Mucosa of descending colon (tissue), 3 donors: ENCODE measurements around the gene NKAIN1. TPM values are rescaled to one million over a fixed set of nuclear protein-coding genes. Genes with fewer than 3 reads are reported as not detected.

ENCODE experiments used
- ATAC-seq: fragments of 200-7000 bp; cut with Tn5 transposase; one replicate; pipeline ENCODE4 v1.9.1; 2020; ENCODE audit warnings: mild to moderate bottlenecking, moderate library complexity
- DNase-seq, 3 donors: peaks; one replicate each; pipeline ENCODE4 v3.0.0-alpha.2; 2020
- H3K36me3 ChIP-seq: fragments of 200-600 bp; one replicate; pipeline ENCODE4 v1.8.0; 2021; ENCODE audit warnings: low read depth, mild to moderate bottlenecking
- H3K4me1 ChIP-seq: fragments of 200-600 bp; one replicate; pipeline ENCODE4 v1.8.0; 2021; ENCODE audit warnings: low read depth, mild to moderate bottlenecking
- H3K4me3 ChIP-seq: fragments of 200-600 bp; one replicate; pipeline ENCODE4 v1.8.0; 2021; ENCODE audit warnings: mild to moderate bottlenecking
- H3K9me3 ChIP-seq: fragments of 200-600 bp; one replicate; pipeline ENCODE4 v1.8.0; 2021; ENCODE audit warnings: mild to moderate bottlenecking
- intact Hi-C, 2 donors: fragments of 100-400 bp; cut with DNase I in 1 of 2; cut with micrococcal nuclease in 1 of 2; formaldehyde crosslinking; loops; one replicate each; pipeline versions ENCODE4 v1.11.0 to v1.11.1; 2022; cut with DNase I, micrococcal nuclease
- total RNA-seq, 3 donors: library from RNA; stranded (reverse); fragmentation: NEBNext Ultra II Directional in 2 of 3; extraction: Animal tissue kit (Norgen Biotek cat#: 25700) in 2 of 3; gene quantifications; one replicate each; pipeline versions ENCODE4 v1.2.1 to v1.2.4, GENCODE V29; 2021 to 2023
- TF ChIP-seq, protein P1 (sequence below): fragments of 200-600 bp; IDR thresholded peaks from one replicate; pipeline ENCODE4 v1.8.0; 2022; ENCODE audit warnings: antibody characterized with exemption, mild to moderate bottlenecking
- donor health status: DM: no; HTN: no; CAD: no; lungs with moderate emphysema.
- donor health status: DM: no; HTN: no; CAD: no.
- donor health status: DM: no; HTN: yes; CAD: no.

NKAIN1 gene
- total RNA-seq, 3 donors from 2014 or later = 0.35 TPM; not detected in 2

DNA sequence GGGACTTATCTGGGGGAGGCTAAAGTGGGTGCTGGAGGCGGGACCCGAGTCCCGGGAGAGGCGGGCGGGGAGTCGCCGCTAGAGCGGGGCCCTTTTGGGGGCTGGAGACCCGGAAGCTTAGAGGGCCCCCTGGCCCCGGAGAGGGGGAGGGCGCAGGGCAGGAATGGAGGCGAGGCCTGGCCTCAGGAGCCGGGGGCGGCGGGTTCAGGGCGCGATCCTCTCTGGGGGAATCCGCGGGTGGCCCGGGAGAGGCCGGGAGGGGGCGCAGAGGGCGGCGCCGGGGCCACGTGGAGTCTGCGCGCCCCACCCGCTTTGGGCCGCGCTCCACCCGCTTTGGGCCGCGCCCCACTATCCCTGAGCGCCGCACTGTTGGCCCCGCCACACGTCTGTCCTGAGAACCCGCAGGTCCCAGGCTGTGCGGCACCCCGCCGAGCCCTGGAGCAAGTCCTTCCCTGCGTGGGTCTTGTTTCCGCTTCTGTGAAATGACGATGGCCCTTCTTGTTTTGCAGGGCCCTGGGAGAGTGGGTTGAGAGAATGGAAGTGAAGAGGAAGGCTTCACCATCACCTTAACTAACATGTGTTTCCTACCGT is 84.4 kb downstream of the NKAIN1 start:
- DNase-seq = peak in 2 of 3 donors; percentile 79 to 85
- peak overlapping the region; percentile 32 for H3K4me3 ChIP-seq
- TF ChIP-seq, protein P1, sequence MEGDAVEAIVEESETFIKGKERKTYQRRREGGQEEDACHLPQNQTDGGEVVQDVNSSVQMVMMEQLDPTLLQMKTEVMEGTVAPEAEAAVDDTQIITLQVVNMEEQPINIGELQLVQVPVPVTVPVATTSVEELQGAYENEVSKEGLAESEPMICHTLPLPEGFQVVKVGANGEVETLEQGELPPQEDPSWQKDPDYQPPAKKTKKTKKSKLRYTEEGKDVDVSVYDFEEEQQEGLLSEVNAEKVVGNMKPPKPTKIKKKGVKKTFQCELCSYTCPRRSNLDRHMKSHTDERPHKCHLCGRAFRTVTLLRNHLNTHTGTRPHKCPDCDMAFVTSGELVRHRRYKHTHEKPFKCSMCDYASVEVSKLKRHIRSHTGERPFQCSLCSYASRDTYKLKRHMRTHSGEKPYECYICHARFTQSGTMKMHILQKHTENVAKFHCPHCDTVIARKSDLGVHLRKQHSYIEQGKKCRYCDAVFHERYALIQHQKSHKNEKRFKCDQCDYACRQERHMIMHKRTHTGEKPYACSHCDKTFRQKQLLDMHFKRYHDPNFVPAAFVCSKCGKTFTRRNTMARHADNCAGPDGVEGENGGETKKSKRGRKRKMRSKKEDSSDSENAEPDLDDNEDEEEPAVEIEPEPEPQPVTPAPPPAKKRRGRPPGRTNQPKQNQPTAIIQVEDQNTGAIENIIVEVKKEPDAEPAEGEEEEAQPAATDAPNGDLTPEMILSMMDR = no peak
- H3K4me1 ChIP-seq = no peaks in the 10 kb centered on the region
- ATAC-seq = peak; percentile 89
- H3K36me3 ChIP-seq = no peaks in the 10 kb centered on the region
- intact Hi-C loops = no loop called here
- H3K9me3 ChIP-seq = no peaks in the 10 kb centered on the region

DNA sequence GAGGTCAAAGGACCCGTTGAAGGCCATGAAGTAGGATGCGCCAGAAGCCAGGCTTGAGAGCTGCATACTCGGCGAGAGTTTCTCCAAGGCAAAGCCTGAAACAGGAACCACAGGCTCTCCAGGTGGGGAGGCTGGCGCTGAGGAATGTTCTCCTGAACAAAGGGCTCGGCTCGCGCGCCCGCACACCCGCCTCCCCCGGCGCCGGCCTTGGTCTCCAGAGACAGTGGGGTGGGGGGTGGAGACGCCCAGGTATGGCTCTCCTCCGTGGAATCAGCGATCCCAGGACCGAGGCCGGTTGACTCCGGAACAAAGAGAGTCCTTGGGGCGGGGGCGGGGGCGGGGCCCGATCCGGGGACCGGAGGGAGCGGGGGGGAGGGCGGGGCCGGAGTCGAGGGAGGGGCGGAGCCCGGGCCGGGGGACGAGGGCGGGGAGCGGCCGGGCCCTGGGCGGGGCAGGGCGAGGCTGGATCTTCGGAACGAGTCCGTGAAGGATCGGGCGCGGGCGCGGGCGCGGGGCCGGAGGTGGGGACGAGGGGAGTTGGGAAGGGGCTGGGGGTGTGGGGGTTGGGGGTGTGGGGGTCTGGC is 85.0 kb downstream of the NKAIN1 start:
- intact Hi-C loops = no loop called here
- TF ChIP-seq, protein P1 = no peak
- Histone ChIP-seq H3K9me3 (no peaks in the 10 kb centered on the region), H3K36me3 (no peaks in the 10 kb centered on the region), H3K4me3 (peak overlapping the region; percentile 32), H3K4me1 (no peaks in the 10 kb centered on the region)
- ATAC-seq (peak; percentile 94), DNase-seq (peak; percentile 90 to 94 (median 90))

DNA sequence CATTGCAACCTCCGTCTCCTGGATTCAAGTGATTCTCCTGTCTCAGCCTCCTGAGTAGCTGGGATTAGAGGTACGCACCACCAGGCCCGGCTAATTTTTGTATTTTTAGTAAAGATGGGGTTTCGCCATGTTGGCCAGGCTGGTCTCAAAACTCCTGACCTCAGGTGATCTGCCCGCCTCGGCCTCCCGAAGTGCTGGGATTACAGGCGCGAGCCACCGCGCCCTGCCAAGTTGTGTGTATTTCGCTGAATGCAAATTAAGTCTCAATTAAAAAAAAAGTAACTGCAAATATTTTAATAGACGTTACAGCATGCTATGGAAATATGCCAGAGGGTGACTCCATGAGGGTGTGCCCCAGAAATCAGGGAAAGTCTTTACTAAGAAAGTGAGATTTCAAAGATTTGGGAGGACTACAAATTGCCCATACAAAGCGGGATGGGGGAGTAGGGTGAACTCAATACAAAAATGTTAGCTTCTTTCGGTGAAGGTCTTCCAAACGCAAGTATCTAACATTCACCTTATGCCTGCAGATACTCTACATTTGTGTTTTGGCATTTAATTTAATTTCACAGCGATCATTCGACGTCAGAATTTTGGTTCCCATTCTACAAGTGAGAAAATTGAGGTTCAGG is 85.6 kb downstream of the NKAIN1 start:
- intact Hi-C loops = no loop called here

DNA sequence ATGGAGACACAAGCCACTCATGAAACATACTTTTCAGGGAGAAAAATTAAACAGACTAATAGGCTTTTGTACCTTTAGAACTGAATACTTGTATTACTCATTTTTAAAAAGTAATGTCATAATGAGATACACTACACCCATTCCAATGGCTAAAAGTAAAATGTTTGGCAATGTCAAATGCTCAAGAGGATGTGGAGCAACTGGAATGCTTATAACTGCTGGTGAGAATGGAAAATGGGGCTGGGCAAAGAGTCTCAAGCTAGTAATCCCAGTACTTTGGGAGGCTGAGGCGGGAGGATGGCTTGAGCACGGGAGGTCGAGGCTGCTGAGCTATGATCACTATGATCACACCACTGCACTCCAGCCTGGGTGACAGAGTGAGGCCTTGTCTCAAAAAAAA is 86.3 kb downstream of the NKAIN1 start:
- intact Hi-C loops = no loop called here
- TF ChIP-seq, protein P1 = no peak
- Histone ChIP-seq H3K36me3 (no peaks in the 10 kb centered on the region), H3K4me1 (no peaks in the 10 kb centered on the region), H3K4me3 (no peak overlapping the region), H3K9me3 (no peaks in the 10 kb centered on the region)
- ATAC-seq (no peak), DNase-seq (no peak)

More for the DNA sequence above, 85.6 kb downstream of the NKAIN1 start:
- Histone ChIP-seq H3K9me3 (no peaks in the 10 kb centered on the region), H3K4me1 (no peaks in the 10 kb centered on the region), H3K36me3 (no peaks in the 10 kb centered on the region), H3K4me3 (no peak overlapping the region)
- no peak for ATAC-seq
- TF ChIP-seq, protein P1 = no peak
- DNase-seq = no peak

DNA sequence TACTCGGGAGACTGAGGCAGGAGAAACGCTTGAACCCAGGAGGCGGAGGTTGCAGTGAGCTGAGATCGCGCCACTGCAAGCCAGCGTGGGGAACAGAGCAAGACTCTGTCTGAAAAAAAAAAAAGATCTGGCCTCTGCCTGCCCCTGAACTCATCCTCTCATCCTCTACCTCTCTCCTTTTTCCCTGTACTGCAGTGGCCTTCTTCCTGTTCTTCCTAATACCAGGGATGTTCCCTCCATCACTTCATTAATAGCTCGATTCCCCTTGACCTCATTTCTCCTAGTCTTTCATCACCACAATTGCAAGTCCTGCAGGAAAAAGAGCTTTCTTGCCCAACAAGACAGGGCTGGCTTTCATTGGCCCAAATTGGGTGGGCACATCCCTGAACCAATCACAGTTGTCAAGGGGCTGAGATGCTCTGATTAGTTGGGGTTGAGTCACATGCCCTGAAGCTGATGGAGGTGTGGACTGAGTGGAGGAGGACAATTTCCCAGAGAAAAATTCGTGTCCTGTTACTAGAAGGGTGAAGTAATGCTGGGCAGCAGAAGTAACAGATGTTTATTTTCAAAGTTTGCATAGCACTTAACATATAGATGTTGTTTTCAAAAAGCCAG is 87.4 kb downstream of the NKAIN1 start:
- TF ChIP-seq, protein P1 = no peak
- H3K9me3 ChIP-seq = no peaks in the 10 kb centered on the region
- intact Hi-C loops = no loop called here
- no peak overlapping the region for H3K4me3 ChIP-seq
- DNase-seq (no peak), ATAC-seq (no peak)
- H3K36me3 ChIP-seq = no peaks in the 10 kb centered on the region
- H3K4me1 ChIP-seq = no peaks in the 10 kb centered on the region
